LNCAP (cell line): Measurements from ENCODE around the gene ANKRD20A1.
"Not testable (repeated sequence)": the region's sequence is repeated elsewhere in the genome, so short reads cannot be mapped to it uniquely, and the experiment has no call there.

ENCODE experiments used
- CTCF ChIP-seq: fragments of 450-650 bp; IDR thresholded peaks from 2 replicates; pipeline ENCODE4 v1.5.1; 2017; ENCODE audit warnings: mild to moderate bottlenecking

Gene ANKRD20A1

GRCh38 chr9:67858871-67859270 lies at the start of gene ANKRD20A1:
ANKRD20A1 (plus strand) TSS chr9:67858931; CDS start chr9:67859427, 496 bp downstream.
- TF ChIP-seq CTCF: not testable (repeated sequence)
